ENCODE results near the gene MBL2. TPM values are rescaled to one million over a fixed set of nuclear protein-coding genes. Genes with fewer than 3 reads are reported as not detected.

Gene MBL2
- total RNA-seq, 4 donors from 2014 or later: not detected

DNA sequence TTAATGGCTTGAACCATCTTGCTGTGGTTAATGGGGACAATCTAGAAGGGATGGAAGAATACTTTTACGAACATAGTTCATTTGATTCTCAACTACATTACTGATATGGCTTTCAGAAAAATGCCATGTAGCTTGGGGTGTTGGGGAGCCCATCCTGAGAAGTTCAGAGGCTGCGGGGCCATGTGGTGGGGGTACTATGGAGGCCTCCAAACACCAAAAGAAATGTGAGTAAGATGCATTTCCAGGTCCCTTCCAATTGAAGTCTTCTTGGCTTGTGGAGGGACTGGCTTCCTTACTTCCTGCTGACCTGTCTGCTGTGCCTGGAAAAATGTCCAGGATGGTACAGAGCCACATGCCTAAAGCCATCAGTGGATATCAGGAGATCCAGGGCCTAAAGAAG is 1.6 kb upstream of the MBL2 start:
- H3K36me3 ChIP-seq: no peaks in the 10 kb centered on the region
- no peak overlapping the region for H3K4me3 ChIP-seq
- no peak overlapping the region for H3K27ac ChIP-seq
- H3K4me1 ChIP-seq: no peaks in the 10 kb centered on the region
- intact Hi-C loops (cut with DNase I): loop anchor here (10.0 kb wide), 1 partner anchor 129 kb away; no protein-coding TSS in a partner anchor
- H3K27me3 ChIP-seq: peaks cover 0 to 11% (median 0%) of the 10 kb centered on the region in 4 donors
- WGBS, 2 donors: 50 to 68% methylated on average over 1 to 2 of the region's 2 CpGs
- no peak for DNase-seq
- no peaks in the 10 kb centered on the region for H3K9me3 ChIP-seq
- TF ChIP-seq, protein P1, sequence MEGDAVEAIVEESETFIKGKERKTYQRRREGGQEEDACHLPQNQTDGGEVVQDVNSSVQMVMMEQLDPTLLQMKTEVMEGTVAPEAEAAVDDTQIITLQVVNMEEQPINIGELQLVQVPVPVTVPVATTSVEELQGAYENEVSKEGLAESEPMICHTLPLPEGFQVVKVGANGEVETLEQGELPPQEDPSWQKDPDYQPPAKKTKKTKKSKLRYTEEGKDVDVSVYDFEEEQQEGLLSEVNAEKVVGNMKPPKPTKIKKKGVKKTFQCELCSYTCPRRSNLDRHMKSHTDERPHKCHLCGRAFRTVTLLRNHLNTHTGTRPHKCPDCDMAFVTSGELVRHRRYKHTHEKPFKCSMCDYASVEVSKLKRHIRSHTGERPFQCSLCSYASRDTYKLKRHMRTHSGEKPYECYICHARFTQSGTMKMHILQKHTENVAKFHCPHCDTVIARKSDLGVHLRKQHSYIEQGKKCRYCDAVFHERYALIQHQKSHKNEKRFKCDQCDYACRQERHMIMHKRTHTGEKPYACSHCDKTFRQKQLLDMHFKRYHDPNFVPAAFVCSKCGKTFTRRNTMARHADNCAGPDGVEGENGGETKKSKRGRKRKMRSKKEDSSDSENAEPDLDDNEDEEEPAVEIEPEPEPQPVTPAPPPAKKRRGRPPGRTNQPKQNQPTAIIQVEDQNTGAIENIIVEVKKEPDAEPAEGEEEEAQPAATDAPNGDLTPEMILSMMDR (IDR thresholded peaks at IDR 0.05): no peak
- TF ChIP-seq POLR2A (IDR thresholded peaks at IDR 0.05): no peak

DNA sequence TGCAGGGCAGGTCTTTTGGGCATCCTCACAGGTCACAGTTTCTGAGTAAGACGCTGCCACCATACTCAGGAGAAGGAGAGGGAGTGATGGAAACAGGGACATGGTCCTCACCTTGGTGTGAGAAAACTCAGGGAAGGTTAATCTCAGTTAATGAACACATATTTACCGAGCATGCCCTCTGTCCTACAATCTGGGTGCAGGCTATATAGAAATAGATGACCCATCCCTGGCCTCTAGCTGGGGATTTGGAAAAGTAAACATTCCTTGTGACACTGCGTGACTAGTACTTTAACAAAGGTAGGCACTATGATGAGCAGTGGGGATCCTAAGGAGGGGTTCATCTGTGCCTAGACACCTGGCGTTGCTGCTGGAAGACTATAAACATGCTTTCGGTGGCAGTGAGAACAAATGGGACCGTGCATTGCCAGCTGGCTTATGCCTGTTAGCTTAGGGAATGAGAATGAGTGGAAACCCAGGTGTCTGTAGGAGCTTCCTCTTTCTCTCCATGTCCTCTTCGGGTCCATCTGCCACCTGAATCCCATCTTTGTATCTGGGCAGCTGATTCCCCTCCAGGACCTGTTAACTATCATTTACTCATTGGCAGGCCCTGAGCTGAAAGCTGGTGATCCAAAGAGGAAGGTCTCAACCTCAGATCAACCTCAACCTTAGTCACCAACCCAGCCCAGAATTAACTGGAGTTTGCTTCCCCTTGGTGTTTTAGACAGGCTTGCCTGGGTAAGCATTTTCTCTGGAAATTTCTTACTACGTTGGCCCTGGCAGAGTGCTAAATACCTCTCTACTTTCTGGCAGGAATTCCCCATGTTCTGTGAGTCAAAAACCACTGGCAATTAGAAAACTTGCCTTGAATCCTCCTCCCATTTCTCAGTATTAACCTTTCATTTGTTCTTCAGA is 794 bp downstream of the MBL2 start:
- Histone ChIP-seq H3K4me3 (no peak overlapping the region), H3K27me3 (no peaks in the 10 kb centered on the region), H3K9me3 (no peaks in the 10 kb centered on the region), H3K4me1 (no peaks in the 10 kb centered on the region), H3K27ac (no peak overlapping the region), H3K36me3 (no peaks in the 10 kb centered on the region)
- 42 to 55% methylated on average over 7 to 8 of the region's 8 CpGs for WGBS, 2 donors
- intact Hi-C loops (cut with DNase I): loop anchor here (10.0 kb wide), 1 partner anchor 127 kb away; no protein-coding TSS in a partner anchor
- no peak for DNase-seq
- TF ChIP-seq POLR2A (IDR thresholded peaks at IDR 0.05): no peak
- TF ChIP-seq, protein P1 (IDR thresholded peaks at IDR 0.05): no peak

DNA sequence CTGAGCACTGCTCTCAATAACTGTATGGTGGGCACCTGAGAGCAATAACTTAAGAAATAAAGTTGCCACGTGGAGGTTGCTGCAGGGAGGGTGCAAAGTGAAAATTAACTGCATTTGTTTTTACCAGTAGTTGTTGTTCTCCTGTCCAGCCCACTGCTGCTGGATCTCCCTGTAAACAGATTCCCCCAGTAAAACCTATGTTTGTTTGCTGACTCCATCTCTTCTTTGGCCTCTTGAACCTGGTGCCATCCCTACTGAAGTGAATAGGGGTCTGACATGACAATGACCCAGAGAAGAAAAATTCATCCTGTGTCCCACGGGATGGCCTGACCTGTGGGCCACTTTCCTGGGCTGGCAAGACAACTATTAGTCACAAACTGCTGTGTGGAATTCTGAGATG is 1.7 kb downstream of the MBL2 start:
- H3K4me3 ChIP-seq: no peak overlapping the region
- H3K4me1 ChIP-seq: no peaks in the 10 kb centered on the region
- no peak overlapping the region for H3K27ac ChIP-seq
- no peak for DNase-seq
- no peaks in the 10 kb centered on the region for H3K9me3 ChIP-seq
- TF ChIP-seq, protein P1 (IDR thresholded peaks at IDR 0.05): no peak
- TF ChIP-seq POLR2A (IDR thresholded peaks at IDR 0.05): no peak
- no peaks in the 10 kb centered on the region for H3K27me3 ChIP-seq
- intact Hi-C loops (cut with DNase I): loop anchor here (10.0 kb wide), 1 partner anchor 126 kb away; no protein-coding TSS in a partner anchor
- H3K36me3 ChIP-seq: no peaks in the 10 kb centered on the region
- WGBS, 2 donors: 23 to 31% methylated on average over 2 of the region's 2 CpGs

DNA sequence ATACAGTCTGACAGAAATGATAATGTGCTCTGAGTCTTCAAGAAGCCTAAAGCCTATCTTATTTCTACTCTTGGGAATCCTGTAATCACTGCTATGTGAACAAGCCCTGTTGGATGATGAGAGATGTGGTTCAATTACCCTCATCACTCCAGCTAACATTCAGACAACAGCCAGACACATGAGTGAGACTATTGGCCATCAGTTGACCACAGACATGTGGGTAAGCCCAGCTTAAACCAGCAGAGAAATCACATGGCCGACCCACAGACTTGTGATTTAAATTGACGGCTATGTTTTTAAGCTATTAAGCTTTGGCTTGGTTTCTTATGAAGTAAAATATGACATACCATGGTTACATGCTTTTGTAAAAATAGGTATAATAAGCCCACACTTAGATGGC is 2.6 kb downstream of the MBL2 start:
- no peak for DNase-seq
- Histone ChIP-seq H3K36me3 (no peaks in the 10 kb centered on the region), H3K27ac (no peak overlapping the region), H3K27me3 (no peaks in the 10 kb centered on the region), H3K4me3 (no peak overlapping the region), H3K4me1 (no peaks in the 10 kb centered on the region), H3K9me3 (no peaks in the 10 kb centered on the region)
- TF ChIP-seq, protein P1 (IDR thresholded peaks at IDR 0.05): no peak
- no peak for TF ChIP-seq POLR2A (IDR thresholded peaks at IDR 0.05)
- intact Hi-C loops (cut with DNase I): loop anchor here (10.0 kb wide), 1 partner anchor 125 kb away; no protein-coding TSS in a partner anchor
- 83 to 90% methylated on average over 2 of the region's 2 CpGs for WGBS, 2 donors

DNA sequence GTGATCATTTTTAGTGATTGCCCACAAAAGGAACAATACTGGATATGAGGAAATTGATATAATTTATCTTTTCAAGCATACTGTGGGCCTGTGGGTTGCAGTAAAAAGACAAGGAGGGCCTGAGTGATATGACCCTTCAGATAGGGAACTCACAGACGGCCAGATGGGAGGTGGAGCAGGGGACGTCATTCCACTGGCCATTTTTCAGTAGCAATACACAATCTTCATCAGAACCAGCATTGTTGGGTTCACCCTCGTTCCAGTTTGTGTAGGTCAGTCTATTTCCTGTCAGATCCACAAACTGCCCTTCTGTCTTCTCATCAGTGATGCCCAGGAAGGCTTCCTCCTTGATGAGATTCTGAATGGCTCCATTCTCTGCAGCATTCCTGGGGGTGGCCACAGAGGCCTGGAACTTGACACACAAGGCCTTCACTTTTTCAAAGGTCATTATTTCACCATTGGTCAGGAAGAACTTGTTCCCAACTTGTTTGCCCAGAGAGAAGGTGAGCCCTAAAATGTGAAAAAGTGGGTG is 4.5 kb downstream of the MBL2 start:
- no peak for DNase-seq
- no peak overlapping the region for H3K4me3 ChIP-seq
- intact Hi-C loops (cut with DNase I): no loop called here
- 55 to 66% methylated on average over 3 of the region's 3 CpGs for WGBS, 2 donors
- no peak overlapping the region for H3K27ac ChIP-seq
- H3K36me3 ChIP-seq: no peaks in the 10 kb centered on the region
- no peak for TF ChIP-seq POLR2A (IDR thresholded peaks at IDR 0.05)
- TF ChIP-seq, protein P1 (IDR thresholded peaks at IDR 0.05): no peak
- no peaks in the 10 kb centered on the region for H3K27me3 ChIP-seq
- H3K9me3 ChIP-seq: no peaks in the 10 kb centered on the region
- H3K4me1 ChIP-seq: no peaks in the 10 kb centered on the region

All from esophagus squamous epithelium (tissue), 5 donors.